ENCODE measurements around the gene RXFP4.

The RXFP4 gene

DNA sequence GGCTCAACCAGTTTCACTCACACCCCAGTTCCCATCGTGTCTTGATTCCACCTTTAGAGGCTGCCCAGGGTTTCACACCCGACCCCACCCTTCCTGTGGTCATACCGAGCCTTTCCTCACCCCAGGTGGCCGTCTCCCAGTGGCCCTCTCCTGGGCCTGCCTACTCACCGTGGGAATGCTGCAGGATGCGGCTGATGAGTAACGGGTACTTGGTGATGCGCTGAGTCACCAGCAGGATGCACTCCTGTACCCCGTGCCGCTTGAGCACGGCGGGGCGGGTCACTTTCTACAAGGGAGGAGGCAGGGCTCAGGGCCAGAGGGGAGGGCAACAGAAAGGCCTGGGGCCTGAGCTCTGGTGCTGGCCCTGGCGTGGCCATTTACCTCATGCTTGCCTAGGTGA, 20.5 kb downstream of the RXFP4 start:
- peak; percentile 80 for DNase-seq

- DNase-seq: no peak
Observed at GRCh38 chr1:155962599-155963211, 21.3 kb downstream of the RXFP4 start.

GRCh38 chr1:155964193-155964592, 22.8 kb downstream of the RXFP4 start:
- no peak for DNase-seq

GRCh38 chr1:155966135-155966534, 24.7 kb downstream of the RXFP4 start:
- DNase-seq: no peak

GRCh38 chr1:155966750-155967149, 25.3 kb downstream of the RXFP4 start:
- no peak for DNase-seq

GRCh38 chr1:155967341-155968050, 26.1 kb downstream of the RXFP4 start:
- DNase-seq: no peak

DNA sequence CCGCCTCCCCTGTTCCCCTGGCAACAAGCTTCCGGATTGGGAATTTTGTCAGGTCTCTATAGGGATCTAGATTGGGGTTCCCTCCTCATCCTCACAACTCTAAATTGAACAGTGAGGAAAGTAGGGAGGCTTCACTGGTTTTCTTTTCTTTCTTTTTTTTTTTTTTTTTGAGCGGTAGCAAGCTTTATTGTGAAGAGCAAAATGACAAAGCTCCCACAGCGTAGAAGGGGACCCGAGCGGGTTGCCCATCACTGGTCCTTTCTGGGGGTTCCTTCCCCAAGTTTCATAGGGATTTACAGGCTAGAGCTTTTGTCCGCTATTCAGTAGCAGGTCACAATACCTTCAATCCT, 26.6 kb downstream of the RXFP4 start:
- no peak for DNase-seq

GRCh38 chr1:155968670-155969069, 27.2 kb downstream of the RXFP4 start:
- no peak for DNase-seq

GRCh38 chr1:155969377-155969791, 27.9 kb downstream of the RXFP4 start:
- no peak for DNase-seq

GRCh38 chr1:155970531-155971167, 29.2 kb downstream of the RXFP4 start:
- DNase-seq: no peak

DNA sequence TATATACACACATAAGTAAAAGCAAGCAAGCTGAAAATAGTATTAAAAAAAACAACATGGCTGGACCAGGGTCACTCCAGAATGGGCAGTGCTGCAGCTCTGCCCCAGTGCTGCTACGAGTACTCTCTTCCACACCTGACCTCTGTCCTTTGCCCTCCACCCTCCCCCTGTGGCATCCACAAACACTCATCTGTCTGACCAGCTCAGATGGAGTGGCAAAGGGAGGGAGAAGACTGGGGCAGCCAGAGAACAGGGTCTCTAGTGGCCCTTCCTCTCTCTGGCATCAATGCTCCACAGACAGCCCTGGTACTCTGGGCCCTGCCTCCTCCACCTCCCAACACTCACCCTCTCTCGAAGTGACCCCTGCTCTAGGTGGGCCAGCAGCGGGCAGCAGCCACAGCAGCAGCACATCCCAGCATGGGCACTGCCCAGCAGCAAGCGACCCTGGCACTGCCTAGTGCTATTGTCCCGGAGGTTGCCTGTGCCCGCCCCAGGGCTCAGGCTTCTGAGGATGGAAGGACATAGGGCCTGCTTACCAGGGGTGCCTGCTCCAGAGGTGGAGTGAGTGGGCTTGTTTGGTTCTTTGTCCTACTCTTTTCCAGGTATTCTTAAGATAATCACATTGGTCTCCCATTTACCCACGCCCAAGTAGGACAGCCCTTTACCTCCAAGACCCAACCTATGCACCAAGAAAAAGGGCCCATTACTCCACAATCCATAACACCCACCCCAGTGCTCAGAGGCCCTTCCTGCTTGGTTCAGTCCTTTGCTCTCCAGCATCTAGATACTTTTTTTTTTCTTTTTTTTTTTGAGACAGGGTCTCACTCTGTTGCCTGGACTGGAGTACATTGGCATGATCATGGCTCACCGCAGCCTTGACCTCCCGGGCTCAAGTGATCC, 30.7 kb downstream of the RXFP4 start:
- DNase-seq: no peak

DNA sequence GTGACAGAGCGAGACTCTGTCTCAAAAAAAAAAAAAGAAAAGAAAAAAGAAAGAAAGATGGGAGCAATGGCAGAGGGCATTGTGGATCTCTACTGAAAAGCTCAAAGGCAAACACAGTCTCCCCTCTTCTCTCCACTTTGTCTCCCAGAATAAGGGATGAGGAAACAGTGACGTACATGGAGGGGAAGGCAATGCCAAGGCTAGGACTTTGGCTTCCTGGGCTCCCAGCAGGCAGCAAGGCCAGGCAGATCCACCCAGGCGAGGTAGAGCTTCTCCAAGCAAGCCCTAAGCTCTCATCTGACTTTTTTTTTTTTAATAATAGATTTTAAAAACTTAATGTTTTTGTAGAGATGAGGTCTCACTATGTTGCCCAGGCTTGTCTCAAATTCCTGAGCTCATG, 32.3 kb downstream of the RXFP4 start:
- no peak for DNase-seq

- no peak for DNase-seq
Observed at GRCh38 chr1:155974208-155975115, 33.0 kb downstream of the RXFP4 start.

DNA sequence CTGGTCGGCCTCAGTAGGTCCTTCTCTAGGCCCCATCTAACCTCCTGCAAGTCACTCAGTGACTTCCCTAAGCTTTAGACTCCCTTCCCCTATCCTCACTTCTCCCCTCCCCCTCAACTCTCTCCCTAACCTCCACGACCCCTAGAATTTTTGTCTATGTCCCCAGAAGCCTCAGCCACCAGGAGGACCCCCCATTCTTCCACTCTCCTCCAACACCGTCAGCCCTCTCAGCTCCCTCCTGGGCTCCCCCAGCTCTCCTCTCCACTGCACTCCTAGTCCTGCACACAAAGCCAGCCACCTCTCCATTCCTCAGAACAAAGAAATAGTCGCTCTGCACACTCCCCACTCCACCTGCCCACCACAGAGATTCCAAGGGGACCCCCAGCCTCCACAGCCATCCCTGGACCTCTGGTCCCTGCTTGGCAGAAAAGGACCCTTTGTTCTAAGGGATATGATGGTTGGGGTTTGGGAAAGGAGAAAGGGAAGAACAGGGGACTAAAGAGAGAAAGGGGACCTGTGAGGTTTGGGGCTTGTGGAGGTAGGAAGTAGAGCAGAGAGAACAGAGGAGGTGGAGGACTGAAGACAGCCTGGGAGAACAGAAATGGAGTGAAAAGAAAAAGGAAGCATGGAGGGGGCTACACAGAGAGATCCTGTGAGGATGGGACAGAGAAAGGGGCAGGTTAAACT, 34.1 kb downstream of the RXFP4 start:
- DNase-seq: no peak

DNA sequence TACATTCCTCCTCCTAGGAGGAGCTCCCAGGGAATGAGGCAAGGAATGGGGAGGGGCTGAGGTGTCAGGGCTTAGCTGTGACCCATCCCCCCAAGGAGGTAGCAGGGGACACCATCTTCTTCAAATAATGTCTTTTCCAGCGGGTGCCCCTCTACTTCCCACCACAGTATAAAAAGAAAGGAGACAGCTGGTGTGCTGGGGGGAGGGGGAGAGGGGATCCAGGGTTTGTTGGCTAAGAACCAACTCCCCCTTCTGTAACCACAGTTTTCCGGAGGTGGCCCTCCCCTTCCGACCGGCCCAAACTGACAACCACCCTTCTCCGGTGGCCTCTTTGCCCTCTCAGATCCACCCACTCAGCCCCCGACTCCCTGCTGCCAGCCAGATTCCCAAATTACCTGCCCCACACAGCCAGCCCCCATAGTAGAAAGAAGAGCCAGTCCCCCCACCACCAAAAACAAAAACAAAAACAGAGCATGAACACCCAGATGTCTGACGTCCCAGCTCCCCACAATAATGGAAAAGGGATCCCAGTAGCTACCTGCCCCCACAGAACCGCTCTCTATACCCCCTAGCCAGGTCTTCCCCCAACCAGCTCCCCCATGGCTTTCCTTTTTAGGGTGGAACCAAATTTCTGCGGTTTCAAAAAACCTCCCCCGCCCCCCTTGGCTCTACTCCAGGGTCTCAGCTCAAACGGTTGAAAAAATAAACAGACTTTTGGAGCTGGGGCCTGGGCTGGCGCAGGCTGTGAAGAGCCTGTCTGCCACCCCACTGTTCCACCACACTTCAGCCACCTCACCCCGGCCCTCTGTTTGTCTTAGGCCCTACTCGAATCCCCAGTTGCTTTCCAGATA, 34.8 kb downstream of the RXFP4 start:
- no peak for DNase-seq

DNA sequence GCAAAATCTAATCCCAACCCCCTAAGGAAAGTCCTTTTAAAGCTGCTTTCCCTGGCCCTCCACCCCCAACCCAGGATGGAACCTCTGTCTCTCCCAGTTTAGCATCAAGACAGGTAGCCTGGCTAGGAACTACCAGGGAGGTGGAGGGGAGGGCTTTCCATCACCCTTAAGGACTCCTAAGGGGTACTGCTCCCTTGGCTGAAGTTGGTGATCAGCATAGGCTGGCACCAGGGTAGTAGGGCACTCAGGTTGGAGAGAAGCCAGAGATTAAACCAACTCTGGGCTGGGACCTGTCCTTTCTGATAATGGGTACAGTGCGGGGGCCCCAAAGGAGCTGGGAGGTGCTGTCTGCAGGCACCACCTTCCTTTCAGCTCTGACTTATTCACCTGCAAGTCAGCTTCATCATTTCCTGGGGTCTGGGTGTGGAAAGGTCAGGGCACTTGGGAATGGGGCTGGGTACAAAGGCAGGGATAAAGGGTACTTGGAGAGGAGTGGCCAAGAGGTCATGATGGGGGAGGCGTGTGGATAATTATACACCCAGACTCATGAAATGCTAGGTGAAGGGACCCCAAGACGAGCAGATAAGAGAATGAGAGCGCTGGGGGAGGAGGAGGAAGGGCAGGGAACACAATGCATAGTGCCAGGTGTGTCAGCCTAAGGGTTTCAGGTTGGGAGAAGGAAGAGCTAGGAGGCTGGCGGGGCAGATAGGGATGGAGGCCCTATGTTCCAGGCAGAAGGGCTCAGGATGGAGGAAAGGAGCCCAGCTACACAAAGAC, 35.7 kb downstream of the RXFP4 start:
- peak; percentile 44 for DNase-seq

- DNase-seq: peak; percentile 63
Observed at GRCh38 chr1:155977690-155978324, 36.4 kb downstream of the RXFP4 start.

GRCh38 chr1:155978325-155978972, 37.0 kb downstream of the RXFP4 start, which contains the start of gene ARHGEF2:
TSS of gene ARHGEF2 (minus strand) at chr1:155978547. CDS start at chr1:155978427, 120 bp downstream.
- peak; percentile 77 for DNase-seq

Data from DMS53 (cell line).